ENCODE measurements around the gene MMP11. TPM values are rescaled to one million over a fixed set of nuclear protein-coding genes. Genes with fewer than 3 reads are reported as not detected.

Gene MMP11
- total and polyA plus RNA-seq, 2 of the 13 experiments (the other 11 are each of a cell fraction or from before 2014, with no cell fraction given), result 8.9 to 28.6 TPM

GRCh38 chr22:23774922-23775436 lies 2.3 kb downstream of the MMP11 start (continued):
- TF ChIP-seq ZFP91 (CRISPR knock-in tag; IDR thresholded peaks at IDR 0.05; ENCODE audit: borderline replicate concordance) (0 out of 2 replicates have a peak, but pooled peaks have one; percentile 1), DZIP1 (CRISPR knock-in tag; IDR thresholded peaks at IDR 0.05) (no peak), BCL6 (CRISPR knock-in tag; IDR thresholded peaks at IDR 0.05) (peak; percentile 86), ZNF629 (CRISPR knock-in tag; conservative IDR thresholded peaks at IDR 0.05) (no peak; the same call in 1 of the 2 replicates), MAX (IDR thresholded peaks at IDR 0.05) (no peak; the same call in 1 of the 2 replicates), PPARG (CRISPR knock-in tag; conservative IDR thresholded peaks at IDR 0.05) (no peak), DMAP1 (CRISPR knock-in tag; IDR thresholded peaks at IDR 0.05) (no peak), ELF1 (CRISPR knock-in tag; IDR thresholded peaks at IDR 0.05) (no peak), SMARCE1 (IDR thresholded peaks at IDR 0.05; ENCODE audit: borderline replicate concordance) (no peak), NFIB (CRISPR knock-in tag; IDR thresholded peaks at IDR 0.05; ENCODE audit: borderline replicate concordance) (no peak), ZBTB14 (CRISPR knock-in tag; IDR thresholded peaks at IDR 0.05) (no peak), ERF (CRISPR knock-in tag; IDR thresholded peaks at IDR 0.05) (no peak; the same call in 1 of the 2 replicates), ZNF224 (CRISPR knock-in tag; IDR thresholded peaks at IDR 0.05) (no peak), GATAD2A (CRISPR knock-in tag; IDR thresholded peaks at IDR 0.05) (no peak), TFE3 (CRISPR knock-in tag; IDR thresholded peaks at IDR 0.05) (no peak), THAP11 (CRISPR knock-in tag; IDR thresholded peaks at IDR 0.05) (no peak), ZNF142 (CRISPR knock-in tag; IDR thresholded peaks at IDR 0.05) (no peak), ZNF550 (CRISPR knock-in tag; IDR thresholded peaks at IDR 0.05; ENCODE audit: borderline replicate concordance) (no peak)
